SK-N-SH treated with all-trans-retinoic acid at 6 μM for 48 hours (cell line): ENCODE measurements around the gene ZAP70.

Experiments used
- ATAC-seq: fragments of 200-7000 bp; cut with Tn5 transposase; 3 replicates; pipeline ENCODE4 v1.9.1; 2020; ENCODE audit warnings: mild to moderate bottlenecking, moderate library complexity
- ARNTL ChIP-seq: fragments of 450-650 bp; formaldehyde crosslinking; IDR thresholded peaks from 2 replicates; pipeline ENCODE4 v1.5.0; 2020; ENCODE audit warnings: low read depth, mild to moderate bottlenecking, moderate library complexity, borderline replicate concordance
- BACH2 ChIP-seq: fragments of 250-450 bp; sonication (Bioruptor Pico); IDR thresholded peaks from 2 replicates; pipeline ENCODE4 v1.9.0; 2021; ENCODE audit warnings: mild to moderate bottlenecking, borderline replicate concordance
- CSDC2 ChIP-seq: fragments of 250-450 bp; sonication (Bioruptor Pico); IDR thresholded peaks from 2 replicates; pipeline ENCODE4 v1.5.0; 2020; ENCODE audit warnings: mild to moderate bottlenecking, moderate library complexity
- ESRRG ChIP-seq: fragments of 250-450 bp; sonication (Bioruptor Pico); IDR thresholded peaks from 2 replicates; pipeline ENCODE4 v1.6.1; 2021; ENCODE audit warnings: mild to moderate bottlenecking
- GLIS3 ChIP-seq: fragments of 250-450 bp; sonication (Bioruptor Pico); IDR thresholded peaks from 2 replicates; pipeline ENCODE4 v1.5.0; 2020; ENCODE audit warnings: mild to moderate bottlenecking, moderate library complexity
- ISL1 ChIP-seq: fragments of 250-450 bp; sonication (Bioruptor Pico); IDR thresholded peaks from 2 replicates; pipeline ENCODE4 v2.1.2; 2022; ENCODE audit warnings: mild to moderate bottlenecking, moderate library complexity
- OSR1 ChIP-seq: fragments of 250-450 bp; sonication (Bioruptor Pico); IDR thresholded peaks from 2 replicates; pipeline ENCODE4 v1.8.0; 2022; ENCODE audit warnings: moderate library complexity, mild to moderate bottlenecking, inconsistent platforms
- PPARA ChIP-seq: fragments of 250-450 bp; sonication (Bioruptor Pico); IDR thresholded peaks from 2 replicates; pipeline ENCODE4 v1.5.0; 2020; ENCODE audit warnings: mild to moderate bottlenecking, borderline replicate concordance
- RARB ChIP-seq: fragments of 250-450 bp; sonication (Bioruptor Pico); IDR thresholded peaks from 2 replicates; pipeline ENCODE4 v1.8.0; 2021; ENCODE audit warnings: mild to moderate bottlenecking, moderate library complexity
- SNAI2 ChIP-seq: fragments of 250-450 bp; sonication (Bioruptor Pico); IDR thresholded peaks from 2 replicates; pipeline ENCODE4 v1.5.0; 2020; ENCODE audit warnings: mild to moderate bottlenecking, moderate library complexity
- TCF4 ChIP-seq: fragments of 250-450 bp; sonication (Bioruptor Pico); IDR thresholded peaks from 2 replicates; pipeline ENCODE4 v1.8.0; 2021; ENCODE audit warnings: mild to moderate bottlenecking, moderate library complexity, borderline replicate concordance
- TOX ChIP-seq: fragments of 250-450 bp; sonication (Bioruptor Pico); IDR thresholded peaks from 2 replicates; pipeline ENCODE4 v1.8.0; 2021; ENCODE audit warnings: mild to moderate bottlenecking, moderate library complexity, borderline replicate concordance
- ZC3H10 ChIP-seq: fragments of 250-450 bp; sonication (Bioruptor Pico); IDR thresholded peaks from 2 replicates; pipeline ENCODE4 v1.5.1; 2021; ENCODE audit warnings: mild to moderate bottlenecking, moderate library complexity
- ZFP3 ChIP-seq: fragments of 250-450 bp; sonication (Bioruptor Pico); IDR thresholded peaks from 2 replicates; pipeline ENCODE4 v1.5.0; 2020; ENCODE audit warnings: mild to moderate bottlenecking, moderate library complexity
- ZFP30 ChIP-seq: fragments of 450-650 bp; formaldehyde crosslinking; IDR thresholded peaks from 2 replicates; pipeline ENCODE4 v1.5.0; 2022; ENCODE audit warnings: mild to moderate bottlenecking, moderate library complexity
- ZNF565 ChIP-seq: fragments of 450-650 bp; formaldehyde crosslinking; conservative IDR thresholded peaks from 2 replicates; pipeline ENCODE4 v1.5.0; 2020; ENCODE audit warnings: low read depth, mild to moderate bottlenecking, moderate library complexity
- ZNF70 ChIP-seq: fragments of 450-650 bp; formaldehyde crosslinking; IDR thresholded peaks from 2 replicates; pipeline ENCODE4 v1.5.0; 2020; ENCODE audit warnings: mild to moderate bottlenecking, moderate library complexity
- ZNF8 ChIP-seq: fragments of 450-650 bp; formaldehyde crosslinking; IDR thresholded peaks from 2 replicates; pipeline ENCODE4 v1.5.0; 2020; ENCODE audit warnings: mild to moderate bottlenecking, moderate library complexity
- TF ChIP-seq, protein P1 (sequence below): fragments of 250-450 bp; sonication (Bioruptor Pico); IDR thresholded peaks from 2 replicates; pipeline ENCODE4 v1.8.0; 2021; ENCODE audit warnings: low read depth, mild to moderate bottlenecking, moderate library complexity, borderline replicate concordance
- TF ChIP-seq, protein P2 (sequence below): fragments of 250-450 bp; sonication (Bioruptor Pico); IDR thresholded peaks from 2 replicates; pipeline ENCODE4 v1.5.1; 2020; ENCODE audit warnings: low read depth, mild to moderate bottlenecking, moderate library complexity
- TF ChIP-seq, protein P3 (sequence below): fragments of 250-450 bp; sonication (Bioruptor Pico); IDR thresholded peaks from 2 replicates; pipeline ENCODE4 v1.5.0; 2020; ENCODE audit warnings: mild to moderate bottlenecking, moderate library complexity
- TF ChIP-seq, protein P4 (sequence below): fragments of 250-450 bp; sonication (Bioruptor Pico); IDR thresholded peaks from 2 replicates; pipeline ENCODE4 v1.8.0; 2020; ENCODE audit warnings: mild to moderate bottlenecking, moderate library complexity, borderline replicate concordance

Gene ZAP70

DNA sequence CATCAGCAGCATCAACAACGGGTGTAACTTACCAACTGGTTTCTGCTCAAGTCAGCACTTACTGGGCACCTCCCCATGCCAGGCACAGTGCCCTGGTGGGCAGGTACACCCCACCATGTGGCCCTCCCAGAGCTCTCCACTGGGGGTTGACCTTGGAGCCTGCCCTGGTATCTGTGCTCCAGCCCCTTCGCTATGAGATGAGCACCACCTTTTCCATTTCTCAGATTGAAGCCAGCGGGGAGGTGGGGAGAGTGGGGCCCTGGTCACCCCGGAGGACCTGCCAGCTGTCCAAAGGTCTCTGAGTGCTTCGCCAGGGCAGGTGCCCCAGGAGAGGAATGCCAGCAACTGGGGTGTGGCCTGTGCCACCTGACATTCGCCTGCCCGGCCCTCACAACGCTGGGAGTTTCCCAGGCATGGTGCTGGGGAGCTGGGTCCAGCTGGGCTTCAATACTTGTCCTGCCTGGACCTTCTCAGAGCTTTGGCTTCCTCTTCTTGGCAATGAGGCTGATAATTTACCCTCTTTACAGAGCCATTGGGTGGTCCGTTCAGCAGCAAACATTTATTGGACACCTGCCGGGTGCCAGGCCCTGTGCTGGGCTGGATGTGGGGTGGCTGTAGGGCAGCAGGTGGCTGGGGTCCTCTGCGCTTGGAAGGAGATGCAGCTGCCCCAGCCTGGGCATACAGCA, 5.9 kb upstream of the ZAP70 start:
- ATAC-seq: no peak
- TF ChIP-seq ZNF565 (no peak), OSR1 (CRISPR knock-in tag) (no peak), ARNTL (CRISPR knock-in tag) (no peak), TOX (CRISPR knock-in tag) (no peak), ISL1 (no peak), TCF4 (CRISPR knock-in tag) (no peak), SNAI2 (CRISPR knock-in tag) (no peak), ZC3H10 (no peak), RARB (CRISPR knock-in tag) (no peak), ESRRG (CRISPR knock-in tag) (no peak), ZNF70 (no peak)
- TF ChIP-seq, protein P1, sequence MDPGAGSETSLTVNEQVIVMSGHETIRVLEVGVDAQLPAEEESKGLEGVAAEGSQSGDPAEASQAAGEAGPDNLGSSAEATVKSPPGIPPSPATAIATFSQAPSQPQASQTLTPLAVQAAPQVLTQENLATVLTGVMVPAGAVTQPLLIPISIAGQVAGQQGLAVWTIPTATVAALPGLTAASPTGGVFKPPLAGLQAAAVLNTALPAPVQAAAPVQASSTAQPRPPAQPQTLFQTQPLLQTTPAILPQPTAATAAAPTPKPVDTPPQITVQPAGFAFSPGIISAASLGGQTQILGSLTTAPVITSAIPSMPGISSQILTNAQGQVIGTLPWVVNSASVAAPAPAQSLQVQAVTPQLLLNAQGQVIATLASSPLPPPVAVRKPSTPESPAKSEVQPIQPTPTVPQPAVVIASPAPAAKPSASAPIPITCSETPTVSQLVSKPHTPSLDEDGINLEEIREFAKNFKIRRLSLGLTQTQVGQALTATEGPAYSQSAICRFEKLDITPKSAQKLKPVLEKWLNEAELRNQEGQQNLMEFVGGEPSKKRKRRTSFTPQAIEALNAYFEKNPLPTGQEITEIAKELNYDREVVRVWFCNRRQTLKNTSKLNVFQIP: no peak
- TF ChIP-seq, protein P2, sequence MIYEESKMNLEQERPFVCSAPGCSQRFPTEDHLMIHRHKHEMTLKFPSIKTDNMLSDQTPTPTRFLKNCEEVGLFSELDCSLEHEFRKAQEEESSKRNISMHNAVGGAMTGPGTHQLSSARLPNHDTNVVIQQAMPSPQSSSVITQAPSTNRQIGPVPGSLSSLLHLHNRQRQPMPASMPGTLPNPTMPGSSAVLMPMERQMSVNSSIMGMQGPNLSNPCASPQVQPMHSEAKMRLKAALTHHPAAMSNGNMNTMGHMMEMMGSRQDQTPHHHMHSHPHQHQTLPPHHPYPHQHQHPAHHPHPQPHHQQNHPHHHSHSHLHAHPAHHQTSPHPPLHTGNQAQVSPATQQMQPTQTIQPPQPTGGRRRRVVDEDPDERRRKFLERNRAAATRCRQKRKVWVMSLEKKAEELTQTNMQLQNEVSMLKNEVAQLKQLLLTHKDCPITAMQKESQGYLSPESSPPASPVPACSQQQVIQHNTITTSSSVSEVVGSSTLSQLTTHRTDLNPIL (CRISPR knock-in tag): no peak
- TF ChIP-seq, protein P3, sequence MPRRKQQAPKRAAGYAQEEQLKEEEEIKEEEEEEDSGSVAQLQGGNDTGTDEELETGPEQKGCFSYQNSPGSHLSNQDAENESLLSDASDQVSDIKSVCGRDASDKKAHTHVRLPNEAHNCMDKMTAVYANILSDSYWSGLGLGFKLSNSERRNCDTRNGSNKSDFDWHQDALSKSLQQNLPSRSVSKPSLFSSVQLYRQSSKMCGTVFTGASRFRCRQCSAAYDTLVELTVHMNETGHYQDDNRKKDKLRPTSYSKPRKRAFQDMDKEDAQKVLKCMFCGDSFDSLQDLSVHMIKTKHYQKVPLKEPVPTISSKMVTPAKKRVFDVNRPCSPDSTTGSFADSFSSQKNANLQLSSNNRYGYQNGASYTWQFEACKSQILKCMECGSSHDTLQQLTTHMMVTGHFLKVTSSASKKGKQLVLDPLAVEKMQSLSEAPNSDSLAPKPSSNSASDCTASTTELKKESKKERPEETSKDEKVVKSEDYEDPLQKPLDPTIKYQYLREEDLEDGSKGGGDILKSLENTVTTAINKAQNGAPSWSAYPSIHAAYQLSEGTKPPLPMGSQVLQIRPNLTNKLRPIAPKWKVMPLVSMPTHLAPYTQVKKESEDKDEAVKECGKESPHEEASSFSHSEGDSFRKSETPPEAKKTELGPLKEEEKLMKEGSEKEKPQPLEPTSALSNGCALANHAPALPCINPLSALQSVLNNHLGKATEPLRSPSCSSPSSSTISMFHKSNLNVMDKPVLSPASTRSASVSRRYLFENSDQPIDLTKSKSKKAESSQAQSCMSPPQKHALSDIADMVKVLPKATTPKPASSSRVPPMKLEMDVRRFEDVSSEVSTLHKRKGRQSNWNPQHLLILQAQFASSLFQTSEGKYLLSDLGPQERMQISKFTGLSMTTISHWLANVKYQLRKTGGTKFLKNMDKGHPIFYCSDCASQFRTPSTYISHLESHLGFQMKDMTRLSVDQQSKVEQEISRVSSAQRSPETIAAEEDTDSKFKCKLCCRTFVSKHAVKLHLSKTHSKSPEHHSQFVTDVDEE (CRISPR knock-in tag): no peak
- TF ChIP-seq, protein P4, sequence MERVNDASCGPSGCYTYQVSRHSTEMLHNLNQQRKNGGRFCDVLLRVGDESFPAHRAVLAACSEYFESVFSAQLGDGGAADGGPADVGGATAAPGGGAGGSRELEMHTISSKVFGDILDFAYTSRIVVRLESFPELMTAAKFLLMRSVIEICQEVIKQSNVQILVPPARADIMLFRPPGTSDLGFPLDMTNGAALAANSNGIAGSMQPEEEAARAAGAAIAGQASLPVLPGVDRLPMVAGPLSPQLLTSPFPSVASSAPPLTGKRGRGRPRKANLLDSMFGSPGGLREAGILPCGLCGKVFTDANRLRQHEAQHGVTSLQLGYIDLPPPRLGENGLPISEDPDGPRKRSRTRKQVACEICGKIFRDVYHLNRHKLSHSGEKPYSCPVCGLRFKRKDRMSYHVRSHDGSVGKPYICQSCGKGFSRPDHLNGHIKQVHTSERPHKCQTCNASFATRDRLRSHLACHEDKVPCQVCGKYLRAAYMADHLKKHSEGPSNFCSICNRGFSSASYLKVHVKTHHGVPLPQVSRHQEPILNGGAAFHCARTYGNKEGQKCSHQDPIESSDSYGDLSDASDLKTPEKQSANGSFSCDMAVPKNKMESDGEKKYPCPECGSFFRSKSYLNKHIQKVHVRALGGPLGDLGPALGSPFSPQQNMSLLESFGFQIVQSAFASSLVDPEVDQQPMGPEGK (CRISPR knock-in tag): no peak

DNA sequence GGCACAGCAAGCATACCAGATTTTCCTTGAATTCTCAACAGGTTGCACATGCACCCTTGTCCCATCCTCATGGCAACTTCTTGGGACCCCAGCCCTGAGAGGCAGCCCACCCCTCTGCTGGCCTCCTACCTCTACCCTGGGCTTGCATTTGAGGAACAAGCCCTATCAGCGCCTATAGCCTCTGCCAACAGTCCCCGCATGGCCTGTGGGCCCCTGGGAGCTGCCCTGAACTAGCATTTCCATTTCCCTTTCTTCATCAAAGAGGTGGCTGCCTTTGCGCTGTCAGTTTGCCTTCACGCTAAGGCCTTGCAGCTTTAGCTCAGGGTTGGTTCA, 5.4 kb upstream of the ZAP70 start:
- no peak for ATAC-seq
- TF ChIP-seq BACH2 (no peak), PPARA (CRISPR knock-in tag) (no peak), GLIS3 (CRISPR knock-in tag) (no peak), CSDC2 (CRISPR knock-in tag) (no peak), ARNTL (CRISPR knock-in tag) (no peak), SNAI2 (CRISPR knock-in tag) (no peak), ZNF565 (no peak), TCF4 (CRISPR knock-in tag) (no peak), OSR1 (CRISPR knock-in tag) (no peak), ISL1 (no peak), ZFP30 (no peak), ZNF8 (CRISPR knock-in tag) (no peak), ESRRG (CRISPR knock-in tag) (no peak), ZFP3 (CRISPR knock-in tag) (no peak), ZNF70 (no peak), TOX (CRISPR knock-in tag) (no peak)
- TF ChIP-seq, protein P4 (CRISPR knock-in tag): no peak
- TF ChIP-seq, protein P2 (CRISPR knock-in tag): no peak
- TF ChIP-seq, protein P3 (CRISPR knock-in tag): no peak
